Mesenchymal stem cell (in vitro differentiated cells and primary cell): Measurements from ENCODE around the gene RNF214.

Experiments used
- DNase-seq: peaks from one replicate; pipeline ENCODE4 v3.0.0-alpha.2; 2013
- H2AFZ ChIP-seq: one replicate; pipeline ENCODE4 v1.6.1; 2013; ENCODE audit warnings: low read depth, mild to moderate bottlenecking, control low read depth, inconsistent platforms, low read length, moderate library complexity
- H2AK5ac ChIP-seq: 2 replicates; pipeline ENCODE4 v1.6.1; 2013; ENCODE audit warnings: low read length, moderate library complexity, mild to moderate bottlenecking, inconsistent platforms; ENCODE audit not compliant: severe bottlenecking
- H2BK120ac ChIP-seq: one replicate; pipeline ENCODE4 v1.6.1; 2013; ENCODE audit warnings: low read depth, mild to moderate bottlenecking, inconsistent platforms, low read length, moderate library complexity
- H2BK12ac ChIP-seq, 2 experiments: one replicate each; pipeline ENCODE4 v1.6.1; 2013; ENCODE audit warnings: inconsistent platforms in 2 of 2, low read length in 2 of 2, mild to moderate bottlenecking in 2 of 2, moderate library complexity in 2 of 2, control low read depth in 1 of 2
- H2BK15ac ChIP-seq: one replicate; pipeline ENCODE4 v1.6.1; 2013; ENCODE audit warnings: mild to moderate bottlenecking, low read depth, inconsistent platforms; ENCODE audit not compliant: poor library complexity, severe bottlenecking
- H2BK5ac ChIP-seq: 2 replicates; pipeline ENCODE4 v1.6.1; 2013; ENCODE audit warnings: low read depth, mild to moderate bottlenecking, low read length, control low read depth, inconsistent platforms; ENCODE audit not compliant: poor library complexity, severe bottlenecking
- H3K14ac ChIP-seq, 2 experiments: one replicate each; pipeline ENCODE4 v1.6.1; 2013; ENCODE audit warnings: inconsistent platforms in 2 of 2, low read length in 2 of 2, control low read depth in 1 of 2, mild to moderate bottlenecking in 1 of 2, moderate library complexity in 1 of 2
- H3K18ac ChIP-seq, 2 experiments: one replicate each; pipeline ENCODE4 v1.6.1; 2013; ENCODE audit warnings: inconsistent platforms in 2 of 2, low read length in 2 of 2, control low read depth in 1 of 2, low read depth in 1 of 2, mild to moderate bottlenecking in 1 of 2
- H3K23ac ChIP-seq, 2 experiments: one replicate each; pipeline ENCODE4 v1.6.1; 2013; ENCODE audit warnings: inconsistent platforms in 2 of 2, low read length in 2 of 2, mild to moderate bottlenecking in 2 of 2, moderate library complexity in 2 of 2, control low read depth in 1 of 2
- H3K27ac ChIP-seq: 2 replicates; pipeline ENCODE4 v1.5.1; 2013; ENCODE audit warnings: mild to moderate bottlenecking, moderate library complexity, low read length, control low read depth, inconsistent platforms; ENCODE audit not compliant: poor library complexity, severe bottlenecking
- H3K27me3 ChIP-seq, 2 experiments: 2 replicates each; pipeline versions ENCODE4 v1.6.1 to v1.7.0; 2013; ENCODE audit warnings: low read length in 2 of 2, mild to moderate bottlenecking in 2 of 2, moderate library complexity in 2 of 2, control low read depth in 1 of 2, inconsistent platforms in 1 of 2; ENCODE audit not compliant: control insufficient read depth in 1 of 2, insufficient read depth in 1 of 2
- H3K36me3 ChIP-seq, 2 experiments: 2 replicates each; pipeline versions ENCODE4 v1.6.1 to v1.7.0; 2013; ENCODE audit warnings: low read length in 2 of 2, control low read depth in 1 of 2, inconsistent platforms in 1 of 2, low read depth in 1 of 2, mild to moderate bottlenecking in 1 of 2; ENCODE audit not compliant: insufficient read depth in 2 of 2, control insufficient read depth in 1 of 2
- H3K4ac ChIP-seq, 2 experiments: one replicate each; pipeline ENCODE4 v1.6.1; 2013; ENCODE audit warnings: inconsistent platforms in 2 of 2, low read length in 2 of 2, mild to moderate bottlenecking in 2 of 2, moderate library complexity in 2 of 2, control low read depth in 1 of 2, low read depth in 1 of 2
- H3K4me1 ChIP-seq: 2 replicates; pipeline ENCODE4 v1.6.1; 2013; ENCODE audit warnings: low read depth, low read length, control low read depth; ENCODE audit not compliant: control insufficient read depth, insufficient read depth
- H3K4me2 ChIP-seq: 2 replicates; pipeline ENCODE4 v1.6.1; 2013; ENCODE audit warnings: low read length, mild to moderate bottlenecking, inconsistent platforms; ENCODE audit not compliant: poor library complexity, severe bottlenecking
- H3K4me3 ChIP-seq, 2 experiments: 2 replicates each; pipeline versions ENCODE4 v1.5.1 to v1.7.0; 2013; ENCODE audit warnings: low read length in 2 of 2, mild to moderate bottlenecking in 2 of 2, control low read depth in 1 of 2, low read depth in 1 of 2; ENCODE audit not compliant: insufficient read depth in 1 of 2
- H3K79me1 ChIP-seq: replicated peaks from 2 replicates; pipeline ENCODE4 v1.6.1; 2013; ENCODE audit warnings: mild to moderate bottlenecking, control low read depth, low read length, inconsistent platforms; ENCODE audit not compliant: poor library complexity, severe bottlenecking
- H3K9ac ChIP-seq: 2 replicates; pipeline ENCODE4 v1.7.0; 2013; ENCODE audit warnings: mild to moderate bottlenecking, low read length, moderate library complexity
- H3K9me3 ChIP-seq: 2 replicates; pipeline ENCODE4 v1.7.0; 2013; ENCODE audit warnings: mild to moderate bottlenecking, low read length; ENCODE audit not compliant: control insufficient read depth
- H4K8ac ChIP-seq: one replicate; pipeline ENCODE4 v1.6.1; 2013; ENCODE audit warnings: inconsistent platforms, mild to moderate bottlenecking, low read length, moderate library complexity
- H4K91ac ChIP-seq: one replicate; pipeline ENCODE4 v1.6.1; 2013; ENCODE audit warnings: mild to moderate bottlenecking, low read length, inconsistent platforms
- WGBS: methylation state at CpG from one replicate; pipeline ENCODE4 v1.1.7; 2013; ENCODE audit warnings: mixed read lengths; 5-methylcytosine and 5-hydroxymethylcytosine counted together

The RNF214 gene

GRCh38 chr11:117313091-117313490 is 80.6 kb downstream of the RNF214 start:
- no peak overlapping the region for H3K4ac ChIP-seq
- no peak for DNase-seq
- H2AFZ ChIP-seq = no peak overlapping the region
- H3K4me1 ChIP-seq = peaks cover 20% of the 10 kb centered on the region
- no peak overlapping the region for H2AK5ac ChIP-seq
- no peak overlapping the region for H2BK5ac ChIP-seq
- no peak overlapping the region for H2BK120ac ChIP-seq
- no peak overlapping the region for H4K8ac ChIP-seq
- no peak overlapping the region for H3K9ac ChIP-seq
- H3K27ac ChIP-seq = no peak overlapping the region
- 82% methylated on average over 5 of the region's 5 CpGs for WGBS
- peaks cover 40% of the 10 kb centered on the region for H3K79me1 ChIP-seq
- H4K91ac ChIP-seq = no peak overlapping the region
- no peak overlapping the region for H3K14ac ChIP-seq
- no peak overlapping the region for H3K23ac ChIP-seq
- H3K18ac ChIP-seq = no peak overlapping the region
- H2BK12ac ChIP-seq = no peak overlapping the region
- H3K9me3 ChIP-seq = no peaks in the 10 kb centered on the region
- peaks cover 0 to 3% of the 10 kb centered on the region in 2 experiments for H3K36me3 ChIP-seq
- no peak overlapping the region for H2BK15ac ChIP-seq
- no peaks in the 10 kb centered on the region for H3K27me3 ChIP-seq
- no peak overlapping the region for H3K4me3 ChIP-seq
- no peak overlapping the region for H3K4me2 ChIP-seq

- Histone ChIP-seq H3K79me1 (peaks cover 38% of the 10 kb centered on the region), H3K36me3 (peaks cover 0 to 3% of the 10 kb centered on the region in 2 experiments), H2BK12ac (peak overlapping the region in 1 of 2 experiments; percentile 70), H2BK5ac (no peak overlapping the region), H3K23ac (peak overlapping the region in 1 of 2 experiments; percentile 56), H3K27ac (no peak overlapping the region), H3K4me3 (peak overlapping the region in 1 of 2 experiments; percentile 95), H3K14ac (peak overlapping the region in 1 of 2 experiments; percentile 64), H3K27me3 (no peaks in the 10 kb centered on the region), H3K9me3 (no peaks in the 10 kb centered on the region), H4K8ac (peak overlapping the region; percentile 45), H2BK15ac (no peak overlapping the region), H3K4me1 (peaks cover 20% of the 10 kb centered on the region), H2BK120ac (no peak overlapping the region), H3K9ac (peak overlapping the region; percentile 85), H4K91ac (no peak overlapping the region), H3K4me2 (peak overlapping the region; percentile 100), H2AFZ (no peak overlapping the region), H2AK5ac (no peak overlapping the region), H3K18ac (peak overlapping the region in 1 of 2 experiments; percentile 55), H3K4ac (peak overlapping the region in 1 of 2 experiments; percentile 22)
- WGBS = 83% methylated on average over 12 of the region's 14 CpGs
- DNase-seq = no peak
These were observed 81.6 kb downstream of the RNF214 start for GRCh38 chr11:117313828-117314768.

GRCh38 chr11:117314840-117315239 is 82.4 kb downstream of the RNF214 start:
- Histone ChIP-seq H3K18ac (peak overlapping the region; percentile 77 to 87), H2BK12ac (no peak overlapping the region), H4K8ac (peak overlapping the region; percentile 64), H2AK5ac (no peak overlapping the region), H4K91ac (no peak overlapping the region), H2BK120ac (no peak overlapping the region), H3K14ac (no peak overlapping the region), H3K4me3 (peak overlapping the region; percentile 91 to 95), H3K4me2 (peak overlapping the region; percentile 100), H2AFZ (no peak overlapping the region), H3K23ac (peak overlapping the region in 1 of 2 experiments; percentile 96), H3K4me1 (peaks cover 20% of the 10 kb centered on the region), H3K9ac (peak overlapping the region; percentile 85), H3K9me3 (no peaks in the 10 kb centered on the region), H3K27ac (no peak overlapping the region), H3K36me3 (peaks cover 0 to 3% of the 10 kb centered on the region in 2 experiments), H3K79me1 (peaks cover 36% of the 10 kb centered on the region), H2BK15ac (peak overlapping the region; percentile 57), H3K27me3 (no peaks in the 10 kb centered on the region), H2BK5ac (no peak overlapping the region), H3K4ac (peak overlapping the region; percentile 47 to 73)
- WGBS = 17% methylated on average over 10 of the region's 10 CpGs
- peak; percentile 27 for DNase-seq
